IMR-90 (cell line): ENCODE data around the gene PROX2. TPM values are rescaled to one million over a fixed set of nuclear protein-coding genes. Genes with fewer than 3 reads are reported as not detected.

Source experiments
- ATAC-seq: fragments of 200-7000 bp; cut with Tn5 transposase; 2 replicates; pipeline ENCODE4 v1.9.1; 2020; ENCODE audit warnings: low read depth, mild to moderate bottlenecking, moderate library complexity
- BruUV-seq: library from RNA; stranded (reverse); fragments of 400-500 nt; replicated peaks from 2 replicates; lab custom pipeline; 2021; lab: Mats Ljungman, UMichigan
- CTCF ChIA-PET: fragments of 300-600 bp; formaldehyde crosslinking; extraction: SDS; loops from one replicate; lab custom pipeline; 2021; ENCODE audit warnings: antibody characterized with exemption; lab: Yijun Ruan, JAX
- POLR2A ChIA-PET: fragments of 300-600 bp; sonication (Branson Sonifier 250); formaldehyde crosslinking; loops from one replicate; lab custom pipeline; 2022; ENCODE audit warnings: antibody characterized with exemption; ENCODE audit not compliant: unreplicated experiment; lab: Charles Lee
- DNase-seq: peaks from one replicate; pipeline ENCODE4 v3.0.0; 2013
- H2AFZ ChIP-seq: replicated peaks from 2 replicates; pipeline ENCODE3; 2013; ENCODE audit warnings: low read length, mild to moderate bottlenecking; ENCODE audit not compliant: poor library complexity
- H2AK5ac ChIP-seq: 2 replicates; pipeline ENCODE4 v1.6.1; 2013; ENCODE audit warnings: low read depth, low read length, inconsistent platforms
- H2AK9ac ChIP-seq: replicated peaks from 2 replicates; pipeline ENCODE3; 2013; ENCODE audit warnings: mild to moderate bottlenecking, low read depth, low read length, moderate library complexity; ENCODE audit not compliant: poor library complexity
- H2BK120ac ChIP-seq: 2 replicates; pipeline ENCODE4 v1.6.1; 2013; ENCODE audit warnings: low read depth, low read length, inconsistent platforms
- H2BK15ac ChIP-seq: 3 replicates; pipeline ENCODE4 v1.6.1; 2013; ENCODE audit warnings: low read depth, low read length, inconsistent platforms
- H2BK20ac ChIP-seq: 2 replicates; pipeline ENCODE4 v1.6.1; 2013; ENCODE audit warnings: low read depth, mild to moderate bottlenecking, inconsistent platforms, low read length, moderate library complexity
- H2BK5ac ChIP-seq: 2 replicates; pipeline ENCODE4 v1.6.1; 2013; ENCODE audit warnings: mild to moderate bottlenecking, low read depth, low read length, inconsistent platforms; ENCODE audit not compliant: poor library complexity, severe bottlenecking
- H3K14ac ChIP-seq: replicated peaks from 2 replicates; pipeline ENCODE4 v1.6.1; 2013; ENCODE audit warnings: low read depth, low read length, inconsistent platforms
- H3K18ac ChIP-seq: 2 replicates; pipeline ENCODE4 v1.6.1; 2013; ENCODE audit warnings: low read depth, low read length, control low read depth
- H3K23ac ChIP-seq: 2 replicates; pipeline ENCODE4 v1.6.1; 2013; ENCODE audit warnings: low read depth, low read length, inconsistent platforms
- H3K27ac ChIP-seq: 2 replicates; pipeline ENCODE4 v1.5.1; 2013; ENCODE audit warnings: mild to moderate bottlenecking, control low read depth, low read length; ENCODE audit not compliant: insufficient read depth
- H3K27me3 ChIP-seq: 2 replicates; pipeline ENCODE4 v1.6.1; 2013; ENCODE audit warnings: low read length; ENCODE audit not compliant: control insufficient read depth, insufficient read depth
- H3K36me3 ChIP-seq: 2 replicates; pipeline ENCODE4 v1.6.1; 2013; ENCODE audit warnings: low read length, mixed read lengths; ENCODE audit not compliant: control insufficient read depth, insufficient read depth
- H3K4ac ChIP-seq: 2 replicates; pipeline ENCODE4 v1.6.1; 2013; ENCODE audit warnings: low read depth, low read length, inconsistent platforms
- H3K4me1 ChIP-seq: 2 replicates; pipeline ENCODE4 v1.6.1; 2013; ENCODE audit warnings: low read length, mixed read lengths; ENCODE audit not compliant: control insufficient read depth, insufficient read depth
- H3K4me2 ChIP-seq: 2 replicates; pipeline ENCODE4 v1.6.1; 2013; ENCODE audit warnings: low read depth, mild to moderate bottlenecking, control low read depth, low read length, moderate library complexity
- H3K4me3 ChIP-seq: 2 replicates; pipeline ENCODE4 v1.5.1; 2013; ENCODE audit warnings: low read depth, mild to moderate bottlenecking, control low read depth, low read length, moderate library complexity; ENCODE audit not compliant: insufficient read depth
- H3K56ac ChIP-seq: 2 replicates; pipeline ENCODE4 v1.6.1; 2013; ENCODE audit warnings: low read length, inconsistent platforms; ENCODE audit not compliant: insufficient read depth; ENCODE audit errors: extremely low read depth
- H3K79me1 ChIP-seq, 2 experiments: 2 replicates each; pipeline ENCODE4 v1.6.1; 2013; ENCODE audit warnings: low read length in 2 of 2, inconsistent platforms in 1 of 2, low read depth in 1 of 2
- H3K9ac ChIP-seq: 2 replicates; pipeline ENCODE4 v1.6.1; 2013; ENCODE audit warnings: low read depth, low read length, control low read depth
- H3K9me1 ChIP-seq: 2 replicates; pipeline ENCODE4 v1.6.1; 2013; ENCODE audit warnings: low read length, inconsistent platforms; ENCODE audit not compliant: insufficient read depth
- H3K9me3 ChIP-seq: 2 replicates; pipeline ENCODE4 v1.6.1; 2013; ENCODE audit warnings: low read length; ENCODE audit not compliant: control insufficient read depth, insufficient read depth
- H4K20me1 ChIP-seq: 2 replicates; pipeline ENCODE4 v1.6.1; 2013; ENCODE audit warnings: low read length, inconsistent platforms; ENCODE audit not compliant: insufficient read depth
- H4K5ac ChIP-seq: 2 replicates; pipeline ENCODE4 v1.6.1; 2013; ENCODE audit warnings: mild to moderate bottlenecking, low read depth, low read length, control low read depth
- H4K8ac ChIP-seq, 2 experiments: 2 replicates each; pipeline ENCODE4 v1.6.1; 2013; ENCODE audit warnings: low read depth in 2 of 2, low read length in 2 of 2, control low read depth in 1 of 2, inconsistent platforms in 1 of 2
- H4K91ac ChIP-seq: 2 replicates; pipeline ENCODE4 v1.6.1; 2013; ENCODE audit warnings: low read depth, low read length, inconsistent platforms; ENCODE audit not compliant: insufficient read depth
- ELK1 ChIP-seq: fragments of 150-350 bp; IDR thresholded peaks from 2 replicates; pipeline ENCODE4 v1.6.1; 2016; ENCODE audit warnings: low read depth, mild to moderate bottlenecking, low read length, moderate library complexity, borderline replicate concordance
- MAZ ChIP-seq: IDR thresholded peaks from 2 replicates; pipeline ENCODE4 v1.6.1; 2012; ENCODE audit warnings: low read depth, mild to moderate bottlenecking, low read length, improper control_type of control experiment, moderate library complexity, borderline replicate concordance
- SMC3 ChIP-seq: fragments of 150-350 bp; IDR thresholded peaks from 2 replicates; pipeline ENCODE4 v1.6.1; 2016; ENCODE audit warnings: low read depth, mild to moderate bottlenecking, antibody characterized with exemption, low read length, moderate library complexity
- WGBS, 2 experiments: methylation state at CpG; one replicate each; pipeline versions ENCODE4 v1.1.5 to v1.1.7; 2013; ENCODE audit warnings: missing lambda C conversion rate in 2 of 2; ENCODE audit not compliant: insufficient read length in 1 of 2; ENCODE audit errors: extremely low coverage in 2 of 2; 5-methylcytosine and 5-hydroxymethylcytosine counted together
- dilution Hi-C: fragments of 300-500 bp; cut with HindIII; formaldehyde crosslinking; loops from one replicate; pipeline ENCODE4 v1.14.3; 2018; ENCODE audit warnings: low sequenced_read_pairs; ENCODE audit not compliant: unreplicated experiment
- in situ Hi-C: fragments of 300-500 bp; cut with MboI; formaldehyde crosslinking; loops from 3 replicates; pipeline ENCODE4 v1.14.3; 2019; ENCODE audit warnings: low sequenced_read_pairs, inconsistent platforms, mixed read lengths
- intact Hi-C: fragments of 100-400 bp; cut with micrococcal nuclease; formaldehyde crosslinking; loops from 2 replicates; pipeline ENCODE4 v1.10.0; 2022
- polyA plus RNA-seq, 3 experiments: library from polyadenylated mRNA; depleted of rRNA; stranded (reverse); fragments of >200 nt; gene quantifications; 2 replicates each; pipeline ENCODE4 v1.2.3, GENCODE V29; 2012; ENCODE audit warnings: low replicate concordance in 1 of 3
- total RNA-seq: library from RNA; depleted of rRNA; stranded (reverse); fragments of >200 nt; gene quantifications from 2 replicates; pipeline ENCODE4 v1.2.3, GENCODE V29; 2012

The PROX2 gene
- total and polyA plus RNA-seq, 2 of the 4 experiments (the other 2 are of a cell fraction), result not detected

DNA sequence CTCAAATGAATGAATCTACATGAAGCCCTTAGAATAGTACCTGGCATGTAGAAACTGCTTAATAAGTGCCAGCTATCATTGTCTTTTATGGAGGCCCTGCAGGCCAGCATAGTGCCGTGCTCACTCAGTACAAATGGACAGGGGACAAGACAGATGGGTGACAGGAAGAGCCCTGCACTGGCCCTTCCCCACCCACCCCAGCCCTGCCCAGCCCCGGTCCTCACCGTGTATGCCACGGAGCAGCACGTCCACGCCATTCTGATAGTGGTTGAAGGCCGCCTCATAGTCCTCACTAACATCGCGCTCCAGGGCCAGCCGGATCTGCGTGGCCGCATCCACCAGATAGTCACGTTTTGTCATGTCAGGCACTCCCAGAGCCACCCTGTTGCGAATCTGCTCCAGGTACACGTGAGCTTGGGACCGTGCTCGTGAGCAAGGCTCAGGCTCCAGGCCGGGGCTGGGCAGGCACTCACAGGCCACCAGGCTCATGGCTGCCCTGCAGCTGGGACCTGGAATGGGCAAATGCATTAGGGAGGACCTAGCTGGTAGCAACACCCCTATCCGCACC is 45.2 kb upstream of the PROX2 start:
- Histone ChIP-seq H2BK5ac (no peak overlapping the region), H2BK120ac (no peak overlapping the region), H3K9ac (no peak overlapping the region), H3K36me3 (no peaks in the 10 kb centered on the region), H3K79me1 (no peaks in the 10 kb centered on the region), H3K27ac (no peak overlapping the region), H3K14ac (no peak overlapping the region), H3K9me1 (0 out of 2 replicates have a peak, but pooled peaks cover 2% of the 10 kb centered on the region), H3K18ac (no peak overlapping the region), H3K9me3 (no peaks in the 10 kb centered on the region), H4K20me1 (no peaks in the 10 kb centered on the region), H3K4ac (no peak overlapping the region), H2AK9ac (no peak overlapping the region), H2BK20ac (no peak overlapping the region), H3K23ac (no peak overlapping the region), H2AK5ac (no peak overlapping the region), H4K91ac (no peak overlapping the region), H4K5ac (no peak overlapping the region), H3K56ac (no peak overlapping the region), H3K4me3 (no peak overlapping the region), H2AFZ (no peak overlapping the region), H4K8ac (no peak overlapping the region), H3K27me3 (no peaks in the 10 kb centered on the region), H3K4me1 (peaks cover 3% of the 10 kb centered on the region; the same call in 1 of the 2 replicates), H2BK15ac (no peak overlapping the region), H3K4me2 (no peak overlapping the region)
- BruUV-seq, result no TSS peak
- TF ChIP-seq SMC3, result no peak
- no peak for TF ChIP-seq ELK1
- no peak for TF ChIP-seq MAZ
- in situ Hi-C loops (no loop called here), intact Hi-C loops (no loop called here), dilution Hi-C loops (no loop called here)
- CTCF ChIA-PET, result interaction anchor here (0.6 to 1.5 kb wide), 2 partner anchors 101 to 168 kb away, joined by 3 read pairs; no protein-coding TSS in a partner anchor
- no peak for ATAC-seq
- DNase-seq, result no peak
- 98% methylated on average over 11 of the region's 19 CpGs; no CpG with 5 or more reads in 1 of the 2 experiments for WGBS, 2 experiments
- POLR2A ChIA-PET, result no interaction called here
